Measurements from ENCODE around the gene TIAM2. TPM values are rescaled to one million over a fixed set of nuclear protein-coding genes. Genes with fewer than 3 reads are reported as not detected.

The TIAM2 gene
- total and polyA plus RNA-seq, 9 of the 15 experiments (the other 6 are each of a cell fraction or from before 2014, with no cell fraction given), result 0.73 to 6.5 (median 4.3) TPM

DNA sequence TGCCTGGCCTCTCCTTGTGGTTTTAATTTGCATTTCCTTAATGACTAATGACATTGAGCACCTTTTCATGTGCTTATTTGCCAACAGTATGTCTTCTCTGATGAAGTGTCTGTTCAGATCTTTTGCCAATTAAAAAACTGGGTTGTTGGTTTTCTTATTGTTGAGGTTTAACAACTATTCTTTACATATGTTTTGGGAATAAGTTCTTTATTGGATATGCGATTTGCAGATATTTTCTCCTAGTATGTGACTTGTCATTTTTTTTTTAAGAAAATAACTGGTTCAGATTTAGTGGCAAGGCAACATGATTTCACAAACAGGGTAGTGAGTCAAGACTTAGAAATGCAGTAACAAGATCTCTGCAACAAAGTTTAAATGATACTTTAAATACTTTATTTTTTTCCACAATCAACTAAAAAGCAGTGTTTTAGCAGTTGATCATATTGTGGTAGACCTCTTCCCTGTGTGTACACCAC is 67.8 kb downstream of the TIAM2 start:
- 0% methylated on average over 1 of the region's 1 CpG for WGBS (ENCODE audit: insufficient coverage, low coverage, missing lambda C conversion rate)
- no peak for DNase-seq (ENCODE audit: extremely low read depth in 1 of 4, low spot score in 3 of 4)
- no peak overlapping the region for H3K4me2 ChIP-seq (ENCODE audit: insufficient read depth, low read length)
- TF ChIP-seq HDGF (IDR thresholded peaks at IDR 0.05) (no peak), ETV1 (tag; conservative IDR thresholded peaks at IDR 0.05; ENCODE audit: low read depth) (no peak), ZNF121 (CRISPR knock-in tag; conservative IDR thresholded peaks at IDR 0.05) (no peak), PTTG1 (tag; IDR thresholded peaks at IDR 0.05; ENCODE audit: low read depth) (no peak), SMARCB1 (IDR thresholded peaks at IDR 0.05; ENCODE audit: insufficient read length, low read depth) (no peak), NR1H2 (CRISPR knock-in tag; IDR thresholded peaks at IDR 0.05) (no peak), PHTF2 (CRISPR knock-in tag; IDR thresholded peaks at IDR 0.05) (no peak), ZBTB7A (IDR thresholded peaks at IDR 0.05; ENCODE audit: borderline replicate concordance, control insufficient read depth, low read depth, low read length) (no peak)
- TF ChIP-seq, protein P1, sequence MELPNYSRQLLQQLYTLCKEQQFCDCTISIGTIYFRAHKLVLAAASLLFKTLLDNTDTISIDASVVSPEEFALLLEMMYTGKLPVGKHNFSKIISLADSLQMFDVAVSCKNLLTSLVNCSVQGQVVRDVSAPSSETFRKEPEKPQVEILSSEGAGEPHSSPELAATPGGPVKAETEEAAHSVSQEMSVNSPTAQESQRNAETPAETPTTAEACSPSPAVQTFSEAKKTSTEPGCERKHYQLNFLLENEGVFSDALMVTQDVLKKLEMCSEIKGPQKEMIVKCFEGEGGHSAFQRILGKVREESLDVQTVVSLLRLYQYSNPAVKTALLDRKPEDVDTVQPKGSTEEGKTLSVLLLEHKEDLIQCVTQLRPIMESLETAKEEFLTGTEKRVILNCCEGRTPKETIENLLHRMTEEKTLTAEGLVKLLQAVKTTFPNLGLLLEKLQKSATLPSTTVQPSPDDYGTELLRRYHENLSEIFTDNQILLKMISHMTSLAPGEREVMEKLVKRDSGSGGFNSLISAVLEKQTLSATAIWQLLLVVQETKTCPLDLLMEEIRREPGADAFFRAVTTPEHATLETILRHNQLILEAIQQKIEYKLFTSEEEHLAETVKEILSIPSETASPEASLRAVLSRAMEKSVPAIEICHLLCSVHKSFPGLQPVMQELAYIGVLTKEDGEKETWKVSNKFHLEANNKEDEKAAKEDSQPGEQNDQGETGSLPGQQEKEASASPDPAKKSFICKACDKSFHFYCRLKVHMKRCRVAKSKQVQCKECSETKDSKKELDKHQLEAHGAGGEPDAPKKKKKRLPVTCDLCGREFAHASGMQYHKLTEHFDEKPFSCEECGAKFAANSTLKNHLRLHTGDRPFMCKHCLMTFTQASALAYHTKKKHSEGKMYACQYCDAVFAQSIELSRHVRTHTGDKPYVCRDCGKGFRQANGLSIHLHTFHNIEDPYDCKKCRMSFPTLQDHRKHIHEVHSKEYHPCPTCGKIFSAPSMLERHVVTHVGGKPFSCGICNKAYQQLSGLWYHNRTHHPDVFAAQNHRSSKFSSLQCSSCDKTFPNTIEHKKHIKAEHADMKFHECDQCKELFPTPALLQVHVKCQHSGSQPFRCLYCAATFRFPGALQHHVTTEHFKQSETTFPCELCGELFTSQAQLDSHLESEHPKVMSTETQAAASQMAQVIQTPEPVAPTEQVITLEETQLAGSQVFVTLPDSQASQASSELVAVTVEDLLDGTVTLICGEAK (IDR thresholded peaks at IDR 0.05), result no peak
- TF ChIP-seq, protein P1 (CRISPR knock-in tag; IDR thresholded peaks at IDR 0.05), result no peak
- TF ChIP-seq, protein P2, sequence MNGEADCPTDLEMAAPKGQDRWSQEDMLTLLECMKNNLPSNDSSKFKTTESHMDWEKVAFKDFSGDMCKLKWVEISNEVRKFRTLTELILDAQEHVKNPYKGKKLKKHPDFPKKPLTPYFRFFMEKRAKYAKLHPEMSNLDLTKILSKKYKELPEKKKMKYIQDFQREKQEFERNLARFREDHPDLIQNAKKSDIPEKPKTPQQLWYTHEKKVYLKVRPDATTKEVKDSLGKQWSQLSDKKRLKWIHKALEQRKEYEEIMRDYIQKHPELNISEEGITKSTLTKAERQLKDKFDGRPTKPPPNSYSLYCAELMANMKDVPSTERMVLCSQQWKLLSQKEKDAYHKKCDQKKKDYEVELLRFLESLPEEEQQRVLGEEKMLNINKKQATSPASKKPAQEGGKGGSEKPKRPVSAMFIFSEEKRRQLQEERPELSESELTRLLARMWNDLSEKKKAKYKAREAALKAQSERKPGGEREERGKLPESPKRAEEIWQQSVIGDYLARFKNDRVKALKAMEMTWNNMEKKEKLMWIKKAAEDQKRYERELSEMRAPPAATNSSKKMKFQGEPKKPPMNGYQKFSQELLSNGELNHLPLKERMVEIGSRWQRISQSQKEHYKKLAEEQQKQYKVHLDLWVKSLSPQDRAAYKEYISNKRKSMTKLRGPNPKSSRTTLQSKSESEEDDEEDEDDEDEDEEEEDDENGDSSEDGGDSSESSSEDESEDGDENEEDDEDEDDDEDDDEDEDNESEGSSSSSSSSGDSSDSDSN (IDR thresholded peaks at IDR 0.05; ENCODE audit: borderline replicate concordance in 1 of 2, low read depth in 2 of 2, low read length in 2 of 2), result no peak
- TF ChIP-seq, protein P3, sequence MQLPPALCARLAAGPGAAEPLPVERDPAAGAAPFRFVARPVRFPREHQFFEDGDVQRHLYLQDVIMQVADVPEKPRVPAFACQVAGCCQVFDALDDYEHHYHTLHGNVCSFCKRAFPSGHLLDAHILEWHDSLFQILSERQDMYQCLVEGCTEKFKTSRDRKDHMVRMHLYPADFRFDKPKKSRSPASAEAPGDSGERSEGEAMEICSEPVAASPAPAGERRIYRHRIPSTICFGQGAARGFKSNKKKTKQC (CRISPR knock-in tag; IDR thresholded peaks at IDR 0.05), result no peak

More for the DNA sequence above, 67.8 kb downstream of the TIAM2 start:
- H3K9me1 ChIP-seq (ENCODE audit: control insufficient read depth, insufficient read depth, low read length), result no peaks in the 10 kb centered on the region
- peaks cover 35 to 56% of the 10 kb centered on the region in 2 experiments for H3K27me3 ChIP-seq (ENCODE audit: control insufficient read depth in 2 of 2, insufficient read depth in 2 of 2, low read length in 2 of 2)
- in situ Hi-C loops (cut with MboI) (no loop called here), intact Hi-C loops (cut with micrococcal nuclease) (no loop called here)
- no peak for FAIRE-seq
- H2AFZ ChIP-seq (ENCODE audit: low read depth, low read length), result no peak overlapping the region
- H4K20me1 ChIP-seq (replicated peaks; ENCODE audit: control insufficient read depth, insufficient read depth, low read length), result no peaks in the 10 kb centered on the region
- H3K4me1 ChIP-seq (replicated peaks in 1 of 2; ENCODE audit: control insufficient read depth in 2 of 2, insufficient read depth in 2 of 2, low read length in 2 of 2), result no peaks in the 10 kb centered on the region
- BruUV-seq (replicated peaks), result no TSS peak
- no peak overlapping the region for H3K9ac ChIP-seq (ENCODE audit: insufficient read depth in 1 of 2, low read depth in 2 of 2, low read length in 2 of 2)
- no peak for ATAC-seq
- no peaks in the 10 kb centered on the region for H3K9me3 ChIP-seq (replicated peaks; ENCODE audit: control insufficient read depth, insufficient read depth, low read depth, low read length)
- H3K4me3 ChIP-seq, result no peak overlapping the region
- no peaks in the 10 kb centered on the region for H3K36me3 ChIP-seq (ENCODE audit: control insufficient read depth, insufficient read depth, low read length)
- POLR2A ChIA-PET, result no interaction called here
- no peak overlapping the region for H3K27ac ChIP-seq (ENCODE audit: extremely low read depth, low read depth, low read length)
- CTCF ChIA-PET (ENCODE audit: low intra/inter-chr PET ratio), result no interaction called here
- H3K79me2 ChIP-seq (ENCODE audit: control insufficient read depth, insufficient read depth, low read length), result no peaks in the 10 kb centered on the region

Measured in K562 (cell line).